Cardiac muscle cell (in vitro differentiated cells and primary cell): ENCODE results near the gene TTC24. TPM values are rescaled to one million over a fixed set of nuclear protein-coding genes. Genes with fewer than 3 reads are reported as not detected.
A peak's percentile ranks its signal among the peaks of the same experiment; 100 is the strongest.

Experiments
- DNase-seq, 2 donors: peaks; one replicate each; pipeline versions ENCODE4 v3.0.0 to v3.0.0-alpha.2; 2010 to 2017; ENCODE audit warnings: low read depth in 1 of 2, low spot score in 1 of 2
- H3K27ac ChIP-seq: fragments of 200-600 bp; sonication (generic); 2 replicates; pipeline ENCODE4 v1.5.1; 2016
- H3K27me3 ChIP-seq: fragments of 200-600 bp; sonication (generic); 2 replicates; pipeline ENCODE4 v1.6.0; 2016; ENCODE audit warnings: control low read depth
- H3K36me3 ChIP-seq: fragments of 200-600 bp; sonication (generic); 2 replicates; pipeline ENCODE4 v1.5.1; 2016; ENCODE audit warnings: control low read depth
- H3K4me1 ChIP-seq: fragments of 200-600 bp; sonication (generic); 2 replicates; pipeline ENCODE4 v1.8.1; 2017; ENCODE audit warnings: low read depth, mild to moderate bottlenecking, mixed run types
- H3K4me3 ChIP-seq: fragments of 200-600 bp; sonication (generic); 2 replicates; pipeline ENCODE4 v1.5.1; 2016; ENCODE audit warnings: mild to moderate bottlenecking
- H3K9me3 ChIP-seq: fragments of 200-600 bp; sonication (generic); 2 replicates; pipeline ENCODE4 v1.5.1; 2017; ENCODE audit warnings: low read depth, mild to moderate bottlenecking, control low read depth
- polyA plus RNA-seq: library from polyadenylated mRNA; unstranded; fragments of >200 nt; fragmentation: Nextera tagmentation; extraction: Ambion mirVana; gene quantifications from 2 replicates; pipeline ENCODE4 v1.2.1, GENCODE V29; 2016
- total RNA-seq: library from RNA; depleted of rRNA; stranded (reverse); fragments of >200 nt; gene quantifications from 2 replicates; pipeline ENCODE4 v1.2.3, GENCODE V29; 2016
- TF ChIP-seq, protein P1 (sequence below): IDR thresholded peaks from 2 replicates; pipeline ENCODE4 v1.5.1; 2012; ENCODE audit warnings: low read depth, mild to moderate bottlenecking, low read length

TTC24 gene
- total and polyA plus RNA-seq, 2 experiments from 2014 or later = 0.15 TPM; not detected in 1

DNA sequence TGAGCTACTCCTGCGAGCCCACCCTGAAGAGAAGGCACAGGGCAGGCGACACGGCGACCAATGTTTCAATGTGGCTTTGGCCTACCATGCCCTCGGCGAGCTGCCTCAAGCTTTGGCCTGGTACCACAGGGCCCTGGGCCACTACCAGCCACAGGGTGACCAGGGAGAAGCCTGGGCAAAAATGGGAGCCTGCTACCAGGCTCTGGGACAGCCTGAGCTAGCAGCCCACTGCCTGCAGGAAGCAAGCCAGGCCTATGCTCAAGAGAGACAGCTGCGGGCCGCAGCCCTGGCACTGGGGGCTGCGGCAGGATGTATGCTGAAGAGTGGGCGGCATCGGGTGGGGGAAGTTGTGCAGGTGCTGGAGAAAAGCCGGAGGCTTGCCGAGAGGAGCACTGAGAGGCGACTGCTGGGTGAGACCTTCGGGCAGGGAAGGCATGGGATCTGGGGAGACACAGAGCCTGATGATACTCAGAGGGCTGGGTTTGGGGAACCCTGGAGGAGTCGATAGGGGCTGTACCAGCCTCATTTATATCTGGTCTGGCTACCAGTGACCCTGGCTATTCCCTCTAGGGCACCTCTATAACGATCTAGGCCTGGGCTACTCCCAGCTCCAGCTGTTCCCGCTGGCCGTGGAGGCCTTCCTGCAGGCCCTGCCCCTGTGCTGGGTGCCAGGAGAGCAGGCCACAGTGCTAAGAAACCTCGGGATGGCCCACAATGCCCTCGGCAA, 2.3 kb downstream of the TTC24 start:
- no peak for DNase-seq
- Histone ChIP-seq H3K36me3 (no peaks in the 10 kb centered on the region), H3K4me1 (peaks cover 8% of the 10 kb centered on the region), H3K9me3 (no peaks in the 10 kb centered on the region), H3K27me3 (no peaks in the 10 kb centered on the region), H3K4me3 (no peak overlapping the region), H3K27ac (no peak overlapping the region)
- TF ChIP-seq, protein P1, sequence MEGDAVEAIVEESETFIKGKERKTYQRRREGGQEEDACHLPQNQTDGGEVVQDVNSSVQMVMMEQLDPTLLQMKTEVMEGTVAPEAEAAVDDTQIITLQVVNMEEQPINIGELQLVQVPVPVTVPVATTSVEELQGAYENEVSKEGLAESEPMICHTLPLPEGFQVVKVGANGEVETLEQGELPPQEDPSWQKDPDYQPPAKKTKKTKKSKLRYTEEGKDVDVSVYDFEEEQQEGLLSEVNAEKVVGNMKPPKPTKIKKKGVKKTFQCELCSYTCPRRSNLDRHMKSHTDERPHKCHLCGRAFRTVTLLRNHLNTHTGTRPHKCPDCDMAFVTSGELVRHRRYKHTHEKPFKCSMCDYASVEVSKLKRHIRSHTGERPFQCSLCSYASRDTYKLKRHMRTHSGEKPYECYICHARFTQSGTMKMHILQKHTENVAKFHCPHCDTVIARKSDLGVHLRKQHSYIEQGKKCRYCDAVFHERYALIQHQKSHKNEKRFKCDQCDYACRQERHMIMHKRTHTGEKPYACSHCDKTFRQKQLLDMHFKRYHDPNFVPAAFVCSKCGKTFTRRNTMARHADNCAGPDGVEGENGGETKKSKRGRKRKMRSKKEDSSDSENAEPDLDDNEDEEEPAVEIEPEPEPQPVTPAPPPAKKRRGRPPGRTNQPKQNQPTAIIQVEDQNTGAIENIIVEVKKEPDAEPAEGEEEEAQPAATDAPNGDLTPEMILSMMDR = no peak

DNA sequence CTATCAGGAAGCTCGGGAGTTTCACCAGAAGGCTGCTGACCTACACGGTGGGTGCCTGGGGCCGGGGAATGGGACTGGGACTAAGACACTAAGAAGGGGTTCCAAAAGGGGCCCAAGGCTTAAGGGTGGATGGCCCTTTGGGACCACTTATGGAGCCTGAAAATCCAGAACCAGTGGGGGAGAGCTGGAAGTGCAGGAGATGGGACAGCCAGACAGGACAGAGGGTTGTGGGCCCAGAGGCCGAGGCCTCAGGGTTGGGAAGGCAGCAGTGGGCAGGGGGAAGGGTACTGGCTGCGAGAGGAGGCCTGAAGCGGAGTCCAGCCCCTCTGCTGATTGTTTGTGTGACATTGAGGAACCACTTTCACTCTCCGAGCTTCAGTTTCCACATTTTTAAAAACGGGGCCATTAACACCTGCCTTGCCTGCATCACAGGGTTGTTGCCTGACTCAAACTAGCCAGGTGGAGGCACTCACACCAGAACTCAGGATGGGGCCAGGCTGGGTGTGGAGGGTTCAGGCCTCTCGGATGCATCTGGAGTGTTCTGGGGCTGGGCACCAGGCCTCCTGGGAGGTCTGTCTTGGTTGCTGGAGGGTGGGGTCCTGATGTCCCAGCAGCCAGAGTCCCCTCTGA, 3.0 kb downstream of the TTC24 start:
- Histone ChIP-seq H3K4me3 (no peak overlapping the region), H3K36me3 (no peaks in the 10 kb centered on the region), H3K27ac (no peak overlapping the region), H3K4me1 (peaks cover 8% of the 10 kb centered on the region), H3K27me3 (no peaks in the 10 kb centered on the region), H3K9me3 (no peaks in the 10 kb centered on the region)
- DNase-seq = no peak
- TF ChIP-seq, protein P1 = no peak

DNA sequence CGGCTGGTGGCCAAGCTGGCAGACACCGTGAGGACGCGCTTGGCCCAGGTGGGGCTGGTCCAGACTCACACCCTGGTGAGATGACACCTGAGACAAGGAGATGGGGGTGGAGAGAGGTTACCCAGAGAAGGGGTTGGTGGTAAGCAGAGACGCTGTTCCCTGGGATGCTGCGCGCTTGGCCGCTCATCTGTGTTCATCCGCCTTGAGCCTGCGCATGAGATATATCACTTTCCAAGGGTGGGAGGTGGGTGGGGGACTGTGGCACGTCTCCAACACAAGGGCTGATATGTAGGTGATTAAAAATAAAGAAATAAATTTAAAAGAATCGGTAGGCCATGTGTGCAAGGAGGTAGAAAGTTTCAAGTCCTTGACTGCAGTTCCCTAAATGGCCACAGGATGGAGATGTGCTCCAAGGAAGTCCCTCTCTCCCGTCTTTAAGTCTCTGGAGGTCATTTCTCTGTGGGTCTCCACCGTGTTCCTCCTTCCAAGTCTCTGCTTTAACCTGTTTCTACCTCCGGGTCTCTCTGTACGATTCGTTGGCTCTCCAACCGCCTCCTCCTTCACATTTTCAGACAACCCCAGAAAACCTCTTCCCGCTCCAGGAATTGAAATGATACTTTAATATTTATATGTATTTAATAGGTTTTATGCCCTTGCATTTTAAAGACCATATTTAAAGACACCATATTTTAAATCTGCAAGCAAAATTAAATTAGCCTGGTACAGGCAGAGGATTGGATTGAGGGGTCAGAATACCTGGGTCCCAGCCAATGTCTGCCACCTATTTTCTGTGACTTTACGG, 4.5 kb downstream of the TTC24 start:
- peak; percentile 82 to 89 for DNase-seq
- TF ChIP-seq, protein P1 = peak; percentile 90
- H3K27me3 ChIP-seq = no peaks in the 10 kb centered on the region
- H3K36me3 ChIP-seq = no peaks in the 10 kb centered on the region
- H3K27ac ChIP-seq = no peak overlapping the region
- H3K9me3 ChIP-seq = no peaks in the 10 kb centered on the region
- peaks cover 8% of the 10 kb centered on the region for H3K4me1 ChIP-seq
- no peak overlapping the region for H3K4me3 ChIP-seq

DNA sequence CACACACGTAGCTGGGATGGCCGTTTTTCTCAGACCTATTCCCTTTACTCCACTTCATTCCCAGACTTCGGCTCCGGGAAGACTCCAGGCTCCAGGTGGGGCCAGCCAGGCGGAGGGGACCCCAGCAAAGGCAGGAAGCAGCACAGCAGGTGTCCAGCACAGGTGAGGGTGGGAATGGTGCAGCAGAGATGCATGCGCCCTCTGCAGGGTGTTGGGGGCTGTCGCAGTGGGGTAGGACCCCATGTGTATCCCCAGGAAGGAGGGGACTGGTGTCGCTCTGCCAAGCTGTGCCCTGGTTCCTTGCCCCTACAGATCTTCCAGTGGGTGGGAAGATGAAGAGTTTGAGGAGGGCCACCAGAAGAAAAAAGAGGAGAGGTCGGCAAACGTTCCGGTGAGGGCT, 5.3 kb downstream of the TTC24 start:
- DNase-seq = peak in 1 of 2 donors; percentile 39
- H3K4me1 ChIP-seq = peaks cover 4% of the 10 kb centered on the region
- TF ChIP-seq, protein P1 = no peak
- H3K27me3 ChIP-seq = no peaks in the 10 kb centered on the region
- H3K4me3 ChIP-seq = no peak overlapping the region
- H3K36me3 ChIP-seq = no peaks in the 10 kb centered on the region
- no peaks in the 10 kb centered on the region for H3K9me3 ChIP-seq
- H3K27ac ChIP-seq = no peak overlapping the region

DNA sequence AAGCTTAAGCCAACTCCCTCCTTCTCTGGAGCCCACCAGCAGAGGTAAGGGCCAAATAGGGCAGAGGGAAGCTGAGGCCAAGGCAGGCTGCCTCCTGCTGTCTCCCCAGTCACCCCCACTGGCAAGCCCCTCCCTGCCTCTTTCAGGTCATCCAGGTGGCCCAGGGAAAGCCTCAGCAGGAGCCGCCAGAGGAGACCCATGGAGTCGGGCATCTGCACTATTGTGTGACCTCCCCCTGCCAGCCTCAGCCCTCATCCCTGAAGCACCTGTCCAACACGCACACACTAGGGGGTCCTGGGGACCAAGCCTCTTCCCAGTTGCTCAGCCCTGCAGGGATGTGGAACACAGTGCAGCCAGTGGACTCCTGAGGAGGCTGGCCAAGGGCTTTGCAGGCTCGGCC, 6.8 kb downstream of the TTC24 start:
- Histone ChIP-seq H3K27me3 (no peaks in the 10 kb centered on the region), H3K36me3 (no peaks in the 10 kb centered on the region), H3K4me3 (no peak overlapping the region), H3K9me3 (no peaks in the 10 kb centered on the region), H3K27ac (no peak overlapping the region), H3K4me1 (no peaks in the 10 kb centered on the region)
- no peak for DNase-seq
- TF ChIP-seq, protein P1 = no peak
